CD4-positive, alpha-beta T cell treated with Interferon gamma for 1 hour (primary cell): ENCODE measurements around the gene NCOA4.
"Not testable (repeated sequence)": the region's sequence is repeated elsewhere in the genome, so short reads cannot be mapped to it uniquely, and the experiment has no call there.

Experiments used
- DNase-seq: peaks from one replicate; pipeline ENCODE4 v3.0.0-alpha.2; 2020

Gene NCOA4

DNA sequence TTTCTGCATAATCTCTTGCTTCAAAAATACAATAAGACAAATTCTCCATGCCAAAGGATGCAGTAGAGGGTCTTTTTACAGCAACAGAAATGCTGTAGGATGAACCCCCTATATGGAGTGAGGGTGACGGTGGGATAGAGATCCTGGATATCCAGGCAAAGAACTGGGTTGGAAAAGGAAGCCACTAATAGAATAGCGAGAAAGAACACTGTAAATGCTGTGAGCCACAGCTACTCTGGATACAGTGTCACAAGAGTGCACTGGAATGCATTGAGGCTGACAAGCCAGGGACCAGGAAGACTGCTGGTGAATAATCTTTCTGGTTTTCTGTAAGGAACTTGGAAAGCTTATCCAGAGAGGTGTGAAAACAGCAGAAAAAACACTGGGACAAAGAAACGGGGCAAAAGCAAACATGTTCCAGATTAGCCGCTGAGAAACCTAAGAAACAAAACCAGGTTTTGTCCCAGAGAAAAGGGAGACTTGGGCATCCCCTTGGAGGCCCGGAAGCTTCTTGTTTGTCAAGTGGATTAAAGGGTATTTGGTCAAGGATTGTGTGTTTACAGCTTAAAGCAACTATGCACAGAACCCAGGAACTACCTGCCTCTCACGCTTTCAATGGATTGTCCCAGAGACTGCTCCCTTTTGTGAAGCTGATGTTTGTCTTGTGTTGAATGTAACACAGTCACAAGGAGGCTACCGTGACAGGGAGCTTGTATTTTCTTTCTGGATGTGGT, 21.8 kb upstream of the NCOA4 start:
- no peak for DNase-seq

DNA sequence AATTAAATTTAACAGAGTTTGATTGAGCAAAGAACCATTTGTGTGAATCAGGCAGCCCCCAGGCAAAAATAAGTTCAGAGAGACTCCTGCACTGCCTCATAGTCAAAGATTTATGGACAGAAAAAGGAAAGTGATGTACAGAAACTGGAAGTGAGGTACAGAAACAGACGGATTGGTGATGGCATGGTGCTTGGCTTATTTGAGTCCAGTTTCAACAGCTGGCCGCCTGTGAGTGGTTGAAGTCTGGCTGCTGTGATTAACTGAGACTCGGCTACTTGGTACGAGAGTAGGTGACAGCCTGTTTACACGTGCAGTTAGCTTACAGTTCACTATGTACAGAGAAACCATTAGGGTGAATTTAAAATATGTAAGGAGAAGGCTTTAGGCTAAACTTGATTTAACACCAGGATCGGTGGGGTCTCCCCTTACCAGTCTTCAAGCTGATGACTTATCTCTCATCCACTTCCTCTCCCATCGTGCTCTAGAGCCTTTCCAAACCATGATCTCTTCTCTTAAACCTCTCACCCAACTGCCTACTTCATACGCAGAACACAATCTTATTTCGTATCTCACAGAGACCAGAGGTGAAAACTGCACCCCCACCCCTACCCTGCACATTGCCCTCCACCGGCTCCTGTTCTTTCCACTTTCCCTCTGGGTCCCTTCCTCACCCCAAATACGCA, 20.7 kb upstream of the NCOA4 start:
- DNase-seq, result no peak

DNA sequence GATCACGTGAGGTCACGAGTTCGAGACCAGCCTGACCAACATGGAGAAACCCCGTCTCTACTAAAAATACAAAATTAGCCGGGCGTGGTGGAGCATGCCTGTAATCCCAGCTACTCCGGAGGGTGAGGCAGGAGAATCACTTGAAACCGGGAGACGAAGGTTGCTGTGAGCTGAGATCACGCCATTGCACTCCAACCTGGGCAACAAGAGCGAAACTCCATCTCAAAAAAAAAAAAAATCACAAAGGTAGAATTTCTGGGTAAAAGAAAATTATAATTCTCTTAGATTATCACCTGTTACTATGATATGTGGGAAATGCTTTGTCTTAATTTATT, 19.0 kb upstream of the NCOA4 start:
- not testable (repeated sequence) for DNase-seq

DNA sequence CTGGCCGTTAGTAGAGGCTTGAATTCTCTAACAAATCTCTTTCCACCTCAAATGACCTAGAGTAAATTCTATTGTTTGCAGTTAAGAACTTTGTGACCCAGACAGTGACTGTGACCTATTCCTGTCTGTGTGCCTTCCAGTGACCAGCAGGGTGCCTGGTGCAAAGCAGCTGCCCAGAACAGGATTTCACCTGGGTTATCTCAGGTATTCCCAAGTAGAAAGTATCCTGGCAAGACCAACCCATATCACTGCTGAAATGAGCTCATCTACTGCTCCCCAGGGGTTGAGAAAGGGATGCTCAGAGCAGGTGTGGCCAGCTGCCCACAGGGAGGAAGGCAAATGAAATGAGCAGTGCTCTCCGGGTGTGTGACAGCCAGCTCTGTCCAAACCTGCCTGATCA, 17.7 kb upstream of the NCOA4 start:
- DNase-seq, result no peak

DNA sequence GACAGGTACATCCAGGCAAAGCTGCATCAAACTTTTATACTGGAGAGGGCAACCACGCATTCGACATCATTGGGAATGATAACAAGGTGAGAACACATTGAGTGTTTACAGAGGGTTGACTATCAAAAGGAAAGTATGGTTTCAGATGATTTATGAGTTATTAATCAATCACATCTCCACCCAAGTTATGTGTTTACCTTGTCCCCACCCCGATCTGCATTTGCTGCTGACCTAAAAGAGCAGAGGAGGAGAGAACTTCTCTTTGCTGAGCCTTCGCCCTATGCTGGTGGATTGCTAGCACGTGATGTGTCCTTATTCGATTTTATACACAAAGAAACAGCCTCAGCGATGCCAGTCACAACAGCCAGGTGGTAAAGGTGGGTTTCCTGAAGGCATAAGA, 15.8 kb upstream of the NCOA4 start, which contains the start of gene MSMB:
MSMB (minus strand) TSS at position 9 of the 400 bp plus-strand sequence. CDS start 32 bp downstream, outside the sequence.
- DNase-seq, result no peak

DNA sequence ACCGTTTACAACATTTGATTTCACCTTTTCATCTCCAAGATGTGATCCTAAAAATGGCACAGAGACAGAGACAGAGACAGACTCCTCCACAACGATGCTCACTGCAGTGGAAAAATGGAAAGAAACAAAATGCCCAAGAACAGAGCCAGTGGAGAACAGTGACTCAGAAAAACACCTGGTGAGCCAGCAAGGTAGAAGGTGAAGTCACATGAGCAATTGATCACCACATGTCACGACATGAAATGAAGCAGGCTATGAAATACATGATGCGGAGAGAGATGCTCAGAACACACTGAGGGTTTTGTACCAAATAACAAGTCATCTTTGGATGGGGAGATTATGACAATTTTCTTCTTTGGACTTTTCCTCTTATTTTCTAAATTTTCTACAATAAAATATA, 12.1 kb upstream of the NCOA4 start:
- DNase-seq, result no peak

DNA sequence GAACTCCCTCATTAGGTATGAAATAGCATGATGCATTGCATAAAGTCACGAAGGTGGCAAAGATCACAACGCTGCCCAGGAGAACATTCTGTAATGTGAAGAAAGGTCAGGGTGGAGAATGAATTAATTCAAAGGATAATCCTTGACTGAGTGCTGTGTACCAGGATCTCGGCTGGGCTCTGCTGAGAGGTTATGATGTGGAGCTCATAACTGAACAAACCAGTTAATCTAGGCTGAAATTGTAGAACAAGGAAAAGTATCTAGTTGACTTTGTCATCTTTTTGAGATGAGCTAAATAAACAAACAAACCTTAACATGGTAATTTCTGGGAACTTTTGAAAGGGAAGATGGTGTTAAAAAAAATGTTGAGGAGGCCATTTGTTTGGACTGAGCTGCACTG, 9.6 kb upstream of the NCOA4 start:
- no peak for DNase-seq

DNA sequence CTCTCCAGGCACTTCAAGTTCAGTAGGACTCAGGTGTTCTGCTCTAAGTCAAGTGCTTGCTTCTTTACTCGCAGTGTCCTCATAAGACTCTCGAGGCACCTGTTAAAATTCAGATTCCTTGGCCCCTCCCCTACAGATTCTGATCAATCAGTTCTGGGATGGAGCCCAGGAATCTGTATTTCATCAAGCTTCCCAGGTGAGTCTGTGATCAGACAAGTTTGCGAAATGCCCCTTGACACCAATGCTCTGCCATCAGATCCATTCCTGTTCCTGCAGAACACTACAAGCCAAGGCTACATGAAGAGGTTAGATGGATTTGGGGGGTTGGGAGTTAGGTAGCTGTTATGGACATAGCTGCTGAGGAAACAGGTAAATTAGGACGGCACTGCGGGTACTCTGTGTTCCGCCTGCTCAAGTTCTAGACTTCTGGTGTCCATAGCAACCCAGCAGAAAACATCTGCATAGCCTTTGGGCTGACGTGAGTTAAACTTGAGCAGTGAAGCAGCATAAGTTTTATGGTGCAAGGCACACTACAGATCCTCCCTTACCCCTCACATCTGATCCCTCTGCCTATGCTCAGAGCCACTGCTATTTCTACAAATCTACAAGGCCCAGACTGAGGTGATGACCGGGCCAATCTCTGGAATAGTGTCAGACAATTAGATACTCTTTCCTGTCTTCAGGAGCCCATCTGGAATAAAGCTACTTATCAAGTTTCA, 6.8 kb upstream of the NCOA4 start:
- no peak for DNase-seq

DNA sequence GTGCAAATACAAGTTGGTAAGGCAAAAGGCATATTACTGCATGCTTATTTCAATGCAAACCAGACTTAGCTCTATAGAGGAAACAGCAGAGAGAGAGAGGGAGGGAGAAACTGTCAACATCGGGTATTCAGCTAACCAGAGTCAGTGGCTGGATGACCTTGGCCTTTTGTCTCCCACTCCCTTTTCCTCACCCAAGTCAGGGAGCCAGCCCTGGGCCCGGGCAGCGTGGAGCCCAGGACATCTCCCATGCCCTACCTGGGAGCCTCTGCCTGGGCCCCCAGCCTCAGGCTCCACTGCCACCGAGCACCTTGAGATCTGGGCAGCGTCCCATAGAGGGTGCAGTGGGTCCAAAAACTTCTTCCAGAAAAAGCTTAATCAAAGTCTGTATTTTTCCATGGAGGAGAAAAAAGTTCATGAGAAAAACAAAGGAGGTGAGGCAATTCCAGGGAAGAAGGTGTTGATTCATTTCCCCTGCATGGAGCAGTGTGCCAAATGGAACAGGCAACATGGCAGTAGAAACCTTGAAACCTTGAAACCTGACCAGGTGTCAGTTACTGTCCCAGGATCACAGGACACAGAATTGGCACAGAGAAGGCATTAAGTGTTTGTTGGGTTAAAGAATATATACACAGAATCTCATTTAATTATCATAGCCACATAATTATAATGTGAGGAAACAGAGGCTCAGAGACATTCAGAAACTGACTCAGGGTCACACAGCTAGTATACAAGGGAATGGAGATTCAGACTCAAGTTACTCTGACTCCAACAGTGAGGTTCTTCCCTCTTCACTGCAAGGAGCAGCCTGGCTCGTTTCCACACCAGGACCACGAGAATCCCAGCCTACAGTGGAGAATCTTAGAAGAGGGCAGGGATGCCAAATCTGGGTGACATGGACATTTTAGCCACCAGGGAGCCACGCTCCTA, 5.8 kb upstream of the NCOA4 start:
- DNase-seq, result no peak

DNA sequence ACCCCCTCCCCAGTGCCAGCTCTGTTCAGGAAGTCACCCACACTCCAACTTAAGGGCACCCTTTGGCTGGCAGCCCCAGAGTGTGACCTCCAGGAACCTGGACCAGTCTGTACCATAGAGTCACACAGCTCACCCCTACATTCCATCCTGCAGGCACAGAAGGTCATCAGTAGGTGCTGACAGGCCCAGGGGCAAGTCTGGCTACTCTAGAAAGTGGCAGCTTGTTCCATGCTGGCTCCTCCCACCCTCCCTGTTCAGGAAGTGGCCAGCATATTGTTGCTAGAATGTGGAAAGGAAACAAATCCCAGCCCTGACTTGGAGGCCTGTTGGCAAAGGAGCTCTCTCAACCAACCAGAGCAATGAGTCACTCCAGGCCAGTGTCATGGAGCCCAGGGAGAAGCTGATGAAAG, 3.2 kb upstream of the NCOA4 start:
- DNase-seq, result no peak

DNA sequence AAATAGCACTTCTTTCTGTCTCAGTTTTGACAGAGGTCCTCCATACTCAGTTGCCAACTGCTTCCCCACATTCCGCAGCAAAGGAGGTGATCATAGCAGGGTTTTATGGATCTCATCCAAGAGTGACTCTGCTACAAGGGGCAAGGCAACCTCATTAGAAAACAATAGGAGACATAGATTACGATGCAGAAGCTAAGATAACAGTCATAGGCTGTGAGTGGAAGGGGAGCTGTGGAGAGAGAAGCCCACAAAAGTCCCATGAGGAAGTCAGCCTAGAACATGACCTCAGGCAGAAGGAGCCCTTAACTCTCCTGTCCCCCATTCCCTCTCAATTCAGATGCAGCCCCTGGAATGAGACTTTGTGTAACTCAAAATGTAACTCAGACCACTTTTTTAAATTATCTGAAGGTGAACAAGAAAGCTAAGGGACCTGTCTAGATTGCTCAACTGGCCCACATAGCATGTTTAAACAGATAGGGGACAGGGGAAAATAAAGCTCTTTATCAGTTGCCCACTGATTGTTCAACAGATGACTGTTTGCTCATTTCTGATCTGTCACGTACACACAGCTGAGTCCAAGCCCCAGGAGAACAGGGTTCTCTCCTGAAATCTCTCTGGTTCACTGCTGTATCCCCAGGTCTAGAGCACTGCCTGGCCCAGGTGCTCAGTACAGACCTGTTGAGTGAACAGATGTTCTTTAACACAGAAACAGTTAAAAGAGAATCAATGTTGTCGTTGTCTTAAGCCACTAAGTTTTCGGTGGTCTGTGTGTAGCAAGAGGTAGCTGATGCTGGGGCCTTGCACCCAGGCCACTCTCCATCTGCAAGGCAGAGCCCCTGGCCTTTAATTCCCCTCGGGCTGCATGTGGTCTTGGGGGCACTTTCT, 1.5 kb upstream of the NCOA4 start:
- no peak for DNase-seq

DNA sequence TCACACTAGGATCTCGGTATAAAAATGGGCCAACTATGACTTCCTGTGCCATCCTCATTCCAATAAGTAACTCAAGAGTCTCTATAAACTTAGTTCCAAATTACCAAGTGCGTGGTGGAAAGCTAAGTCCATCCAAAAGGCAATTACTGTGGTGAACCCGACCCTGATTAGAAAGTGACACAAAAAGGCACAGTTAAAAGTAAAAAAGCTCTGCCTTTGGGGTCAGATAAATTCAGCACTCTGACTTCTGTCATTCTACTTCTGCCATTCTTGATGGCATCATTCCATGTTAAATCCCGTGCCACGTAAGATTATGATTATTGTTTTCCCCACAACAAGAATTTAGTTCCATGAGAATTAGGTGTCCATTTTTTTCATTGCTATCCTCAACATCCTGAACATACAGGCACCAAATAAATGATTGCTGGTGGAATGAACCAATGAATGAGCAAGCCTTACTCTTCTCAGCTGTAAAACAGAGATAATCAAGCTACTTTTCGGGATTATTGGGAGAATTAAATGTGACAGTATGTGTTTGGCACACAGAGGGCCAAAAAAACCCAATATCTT, 877 bp downstream of the NCOA4 start:
- no peak for DNase-seq

DNA sequence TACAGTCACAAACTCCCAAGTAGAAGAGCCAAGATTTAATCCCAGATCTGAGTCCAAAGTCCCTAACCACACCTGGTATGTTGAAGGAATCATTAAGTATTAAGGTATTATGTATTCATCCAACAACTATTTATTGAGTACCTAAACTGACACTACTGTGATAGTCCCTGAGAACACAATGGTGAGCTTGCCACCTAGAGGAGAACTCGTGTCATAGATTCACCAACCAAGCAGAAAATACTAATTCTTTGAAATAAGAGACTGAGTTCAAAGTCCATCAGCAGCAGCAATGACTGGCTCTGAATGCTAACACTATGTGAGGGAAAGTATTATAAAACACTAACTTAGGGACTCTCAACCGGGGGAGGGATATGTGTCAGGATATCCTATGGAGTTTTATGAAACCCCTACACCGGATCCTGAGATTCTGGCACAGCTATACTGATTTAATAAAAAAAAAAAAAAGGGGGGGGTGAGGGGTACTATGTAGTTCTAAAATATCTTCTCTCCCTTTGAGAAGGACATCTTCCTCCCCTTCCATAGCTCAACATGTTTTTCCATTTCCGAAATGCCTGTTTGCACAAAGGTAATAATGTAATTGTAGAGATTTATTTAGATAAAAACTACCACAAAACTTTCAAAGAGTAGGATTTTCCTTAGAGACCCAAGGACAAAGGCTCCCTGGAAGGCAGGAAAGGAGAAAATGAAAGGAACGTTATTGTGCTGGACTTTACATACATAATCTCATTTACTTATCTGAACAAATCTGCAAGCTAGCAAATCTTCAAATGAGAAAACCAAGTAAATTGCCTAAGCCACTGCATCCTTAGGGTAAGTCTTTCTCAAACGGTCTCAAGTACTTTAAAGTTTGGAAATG, 1.6 kb downstream of the NCOA4 start:
- DNase-seq, result no peak

DNA sequence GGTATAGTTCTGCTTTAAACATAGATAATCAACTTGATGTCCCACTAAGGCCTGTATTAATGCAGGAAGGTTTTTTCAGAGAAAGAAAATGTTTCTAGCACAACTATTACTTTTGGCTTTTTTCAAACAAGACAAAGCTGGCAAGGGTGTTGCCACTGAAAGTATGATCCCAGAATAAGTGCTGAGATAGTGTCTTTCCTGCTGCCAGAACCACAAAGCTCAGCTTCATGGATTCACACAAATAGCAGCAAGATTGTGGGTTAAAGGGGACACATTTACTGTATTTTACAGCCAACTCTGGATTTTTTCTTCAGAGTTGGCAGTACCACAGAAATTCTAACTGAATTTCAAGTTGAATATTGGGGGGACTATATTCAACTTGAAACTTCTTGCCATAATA, 4.3 kb downstream of the NCOA4 start:
- DNase-seq, result no peak

DNA sequence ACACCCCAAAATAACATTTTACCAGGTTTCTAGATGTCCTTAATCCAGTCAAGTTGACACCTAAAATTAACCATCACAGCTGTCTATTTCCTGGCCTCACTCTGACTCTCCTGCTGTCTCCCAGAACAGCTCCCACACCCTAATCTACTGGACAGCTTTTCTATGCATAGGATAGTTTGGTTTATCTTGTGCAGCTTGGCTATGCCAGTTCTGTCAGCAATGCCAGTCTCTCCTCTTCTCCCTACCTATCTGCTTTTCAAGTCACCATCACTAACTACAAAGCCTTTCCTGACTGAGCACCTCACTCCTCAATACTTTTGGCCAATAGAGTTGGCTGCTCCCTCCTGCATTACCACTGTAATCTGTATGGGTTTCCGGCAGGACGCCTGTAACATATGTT, 5.0 kb downstream of the NCOA4 start:
- no peak for DNase-seq

DNA sequence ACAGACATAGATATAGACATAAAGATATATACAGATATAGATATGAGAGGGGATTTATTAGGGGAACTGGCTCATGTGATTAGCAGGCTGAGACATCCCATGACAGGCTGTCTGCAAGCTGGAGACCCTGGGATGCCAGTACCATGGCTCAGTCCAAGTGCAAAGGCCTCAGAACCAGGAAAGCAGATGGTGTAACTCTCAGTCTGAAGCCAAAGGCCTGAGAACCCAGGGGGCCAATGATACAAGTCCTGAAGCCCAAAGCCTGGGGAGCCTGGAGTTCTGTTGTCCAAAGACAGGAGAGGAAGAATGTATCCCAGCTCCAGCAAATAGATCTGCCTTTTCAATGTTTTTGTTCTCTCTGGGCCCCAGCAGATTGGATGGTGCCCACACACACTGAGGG, 5.5 kb downstream of the NCOA4 start:
- DNase-seq, result no peak

DNA sequence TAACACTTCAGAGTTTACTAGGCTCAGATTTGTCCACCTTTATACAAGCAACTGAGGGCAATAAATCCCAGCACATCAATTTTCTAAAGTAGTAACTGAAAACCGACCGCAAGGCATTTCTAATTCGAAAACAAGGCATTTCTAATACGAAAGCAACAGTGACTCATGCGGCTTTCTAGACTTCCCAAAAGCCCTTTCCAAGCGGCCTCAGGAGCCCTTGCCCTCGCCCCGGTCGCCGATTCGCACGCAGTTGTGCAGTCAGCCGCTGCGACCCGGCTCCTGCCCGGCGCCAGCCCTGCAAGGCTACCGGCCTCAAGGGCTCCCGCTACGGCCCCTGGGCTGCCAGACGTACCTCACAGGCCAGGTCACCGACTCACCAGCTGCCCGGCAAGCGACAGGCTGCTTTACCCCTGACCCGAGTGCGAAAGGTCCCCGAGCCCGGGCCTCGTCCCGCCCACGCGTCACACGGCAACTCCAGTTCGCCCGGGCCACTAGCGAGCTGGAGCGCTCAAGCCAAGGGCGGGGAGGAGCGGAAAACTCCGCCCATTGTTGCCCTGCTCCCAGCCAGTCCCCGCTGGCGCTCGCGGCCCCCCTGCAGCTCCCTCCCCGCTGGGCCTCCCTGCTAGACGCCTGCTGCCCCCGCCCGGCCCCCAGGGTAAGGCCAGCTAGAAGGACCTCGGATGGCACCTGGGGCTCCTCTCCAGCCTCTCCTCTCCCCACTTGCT, 7.3 kb downstream of the NCOA4 start:
- peak; percentile 85 for DNase-seq

DNA sequence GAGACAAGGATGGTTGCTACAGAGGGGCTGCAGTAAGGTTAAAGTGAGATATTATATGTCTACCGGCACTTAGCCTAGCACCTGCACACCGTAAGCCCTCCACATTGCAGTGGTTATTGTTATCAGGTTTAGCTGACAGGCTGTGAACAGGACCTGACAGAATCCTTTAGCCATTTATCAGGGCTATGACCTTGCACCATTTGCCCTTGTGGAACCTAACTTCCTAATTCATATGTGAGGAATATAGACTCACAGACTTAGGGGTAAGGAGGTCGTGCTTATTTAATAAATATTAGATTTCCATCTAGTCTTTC, 10.1 kb downstream of the NCOA4 start:
- no peak for DNase-seq

DNA sequence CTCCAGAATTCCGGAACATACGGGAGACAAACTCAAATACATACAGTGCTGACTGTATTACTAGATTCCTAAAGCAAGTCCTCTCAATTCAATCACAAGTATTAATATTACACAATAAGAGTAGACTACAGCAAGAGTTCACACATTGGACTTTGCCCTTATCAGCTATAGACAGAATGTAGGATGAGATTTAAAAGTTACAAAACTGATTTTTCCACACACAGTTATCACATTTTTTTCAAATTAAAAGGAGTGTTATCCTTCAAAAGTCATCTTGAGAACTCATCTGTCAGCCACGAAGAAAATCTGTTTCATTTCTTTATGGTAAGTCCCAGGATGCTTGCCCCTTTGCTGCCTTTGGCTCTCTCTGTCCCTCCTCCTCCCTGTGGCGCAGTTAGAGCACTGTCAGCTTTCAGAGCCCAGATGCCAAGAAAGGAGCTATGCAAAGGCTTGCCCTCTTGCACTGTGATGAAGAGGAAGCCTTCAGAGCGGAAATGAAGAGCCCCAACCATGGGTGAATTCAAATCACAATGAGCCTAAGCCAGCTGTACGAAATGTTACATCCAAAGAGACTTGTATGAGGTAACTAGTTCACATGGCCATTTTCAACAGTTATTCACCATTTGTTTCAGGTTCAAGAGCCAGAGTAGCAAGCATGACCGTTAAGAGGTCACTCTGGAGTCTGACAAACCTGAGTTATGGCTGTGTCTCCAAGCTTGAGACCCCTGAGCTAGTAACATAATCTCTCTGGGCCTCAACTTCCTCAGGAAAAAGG, 10.7 kb downstream of the NCOA4 start:
- peak; percentile 43 for DNase-seq
